Fibroblast of skin of left biceps (primary cell): Measurements from ENCODE around the gene UBD.

Experiments used
- DNase-seq, 2 experiments: peaks; one replicate each; pipeline ENCODE4 v3.0.0-alpha.2; 2013; ENCODE audit warnings: low read depth in 2 of 2

The UBD gene

DNA sequence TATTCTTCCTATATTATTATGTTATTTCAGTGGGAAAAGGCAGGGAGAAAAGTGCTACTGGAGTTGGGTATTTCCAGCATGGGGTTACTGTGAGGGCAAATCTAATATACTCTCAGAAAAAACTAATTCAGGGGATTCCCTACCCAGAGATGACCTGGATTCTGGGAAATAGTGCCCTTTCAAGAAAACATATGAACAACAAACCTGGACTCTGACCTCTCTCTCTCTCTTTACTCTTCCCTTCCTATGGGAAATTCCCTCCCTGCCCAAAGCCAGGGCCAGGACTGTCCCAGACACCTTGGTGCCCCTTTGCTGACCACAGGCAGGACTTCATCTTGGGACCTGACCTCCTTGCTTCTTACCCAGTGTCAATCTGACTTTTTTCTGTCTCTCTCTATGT lies 1.6 kb upstream of the UBD start:
- no peak for DNase-seq

DNA sequence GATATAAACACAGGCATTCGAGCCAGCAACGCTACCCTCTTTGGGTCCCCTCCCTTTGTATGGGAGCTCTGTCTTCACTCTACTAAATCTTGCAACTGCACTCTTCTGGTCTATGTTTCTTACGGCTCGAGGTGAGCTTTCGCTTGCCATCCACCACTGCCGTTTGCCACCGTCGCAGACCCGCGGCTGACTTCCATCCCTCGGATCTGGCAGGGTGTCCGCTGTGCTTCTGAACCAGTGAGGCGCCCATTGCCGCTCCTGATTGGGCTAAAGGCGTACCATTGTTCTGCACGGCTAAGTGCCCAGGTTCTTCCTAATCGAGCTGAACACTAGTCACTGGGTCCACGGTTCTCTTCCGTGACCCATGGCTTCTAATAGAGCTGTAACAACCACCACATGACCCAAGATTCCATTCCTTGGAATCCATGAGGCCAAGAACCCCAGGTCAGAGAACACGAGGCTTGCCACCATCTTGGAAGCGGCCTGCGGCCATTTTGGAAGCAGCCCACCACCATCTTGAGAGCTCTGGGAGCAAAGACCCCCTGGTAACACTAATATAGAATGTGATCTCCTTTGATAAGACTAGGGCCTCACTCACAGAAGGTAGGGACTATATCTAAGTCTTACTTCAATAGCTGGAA lies 973 bp downstream of the UBD start:
- DNase-seq, result no peak

DNA sequence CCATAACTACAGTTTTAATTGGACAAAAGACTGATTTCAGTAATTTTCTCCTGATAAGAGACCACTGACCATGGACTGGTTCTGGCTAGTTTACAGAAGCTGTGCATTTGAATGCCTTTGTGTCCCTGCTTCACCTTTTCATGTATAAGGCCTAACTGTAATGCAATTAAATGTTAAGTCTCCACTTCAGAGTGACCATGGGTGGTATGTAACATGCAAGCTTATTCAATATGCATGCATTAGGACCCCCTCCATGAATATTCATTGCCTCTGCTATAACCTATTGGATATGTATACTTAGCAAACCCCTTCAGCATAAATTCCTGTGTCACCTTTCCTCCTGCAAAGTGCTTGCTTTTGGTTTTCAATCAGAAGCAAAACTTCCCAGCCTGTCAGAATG lies 2.2 kb downstream of the UBD start:
- no peak for DNase-seq

DNA sequence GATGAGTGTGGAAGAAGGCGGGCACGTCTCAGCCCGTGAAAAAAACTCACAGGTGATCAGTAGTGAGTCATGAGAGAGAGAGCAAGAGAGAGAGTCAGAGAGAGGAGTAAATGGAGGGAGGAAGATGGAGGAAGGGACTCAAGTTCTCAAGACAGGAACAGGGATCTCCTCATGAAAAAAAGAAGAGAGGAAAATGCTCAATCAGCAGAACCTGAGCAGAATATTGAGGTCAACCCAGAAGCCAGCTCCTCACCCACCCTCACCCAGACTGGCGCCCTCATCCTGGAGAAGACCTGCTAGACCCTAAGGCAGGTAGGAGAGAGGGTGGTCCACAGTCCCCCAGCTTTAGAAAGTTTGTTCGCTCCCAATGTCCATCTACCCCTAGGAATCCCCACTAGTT lies 4.8 kb downstream of the UBD start:
- no peak for DNase-seq

DNA sequence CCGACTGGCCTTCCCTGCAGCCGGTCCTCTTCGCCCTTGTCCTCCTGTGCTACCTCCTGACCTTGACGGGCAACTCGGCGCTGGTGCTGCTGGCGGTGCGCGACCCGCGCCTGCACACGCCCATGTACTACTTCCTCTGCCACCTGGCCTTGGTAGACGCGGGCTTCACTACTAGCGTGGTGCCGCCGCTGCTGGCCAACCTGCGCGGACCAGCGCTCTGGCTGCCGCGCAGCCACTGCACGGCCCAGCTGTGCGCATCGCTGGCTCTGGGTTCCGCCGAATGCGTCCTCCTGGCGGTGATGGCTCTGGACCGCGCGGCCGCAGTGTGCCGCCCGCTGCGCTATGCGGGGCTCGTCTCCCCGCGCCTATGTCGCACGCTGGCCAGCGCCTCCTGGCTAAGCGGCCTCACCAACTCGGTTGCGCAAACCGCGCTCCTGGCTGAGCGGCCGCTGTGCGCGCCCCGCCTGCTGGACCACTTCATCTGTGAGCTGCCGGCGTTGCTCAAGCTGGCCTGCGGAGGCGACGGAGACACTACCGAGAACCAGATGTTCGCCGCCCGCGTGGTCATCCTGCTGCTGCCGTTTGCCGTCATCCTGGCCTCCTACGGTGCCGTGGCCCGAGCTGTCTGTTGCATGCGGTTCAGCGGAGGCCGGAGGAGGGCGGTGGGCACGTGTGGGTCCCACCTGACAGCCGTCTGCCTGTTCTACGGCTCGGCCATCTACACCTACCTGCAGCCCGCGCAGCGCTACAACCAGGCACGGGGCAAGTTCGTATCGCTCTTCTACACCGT lies 6.1 kb downstream of the UBD start:
- DNase-seq, result no peak

DNA sequence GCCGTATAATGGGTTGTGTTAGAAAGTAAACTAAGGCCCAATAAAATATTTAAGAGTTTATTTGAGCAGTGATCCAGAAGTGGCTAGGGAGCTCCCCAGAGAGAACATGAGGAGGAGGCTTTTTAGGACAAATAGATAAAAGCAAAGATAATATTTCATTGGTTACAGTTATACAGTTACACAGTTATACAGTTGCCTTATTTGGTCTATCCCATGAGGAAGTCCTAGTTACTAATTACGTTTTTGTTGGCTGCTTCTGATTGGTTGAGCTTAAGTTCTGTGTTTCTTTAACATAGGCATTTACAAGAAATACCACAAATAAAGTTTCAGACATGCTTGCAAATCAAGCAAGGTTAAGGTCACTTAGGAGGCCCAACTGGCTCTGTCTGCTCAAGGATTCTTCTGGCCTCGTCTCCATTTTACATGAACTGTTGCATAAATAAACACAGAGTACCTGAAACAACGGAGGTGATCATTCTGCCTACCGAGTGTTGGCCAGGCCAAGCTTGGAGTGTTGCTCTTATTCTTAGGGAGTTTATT lies 7.0 kb downstream of the UBD start:
- peak; percentile 2 to 6 for DNase-seq

DNA sequence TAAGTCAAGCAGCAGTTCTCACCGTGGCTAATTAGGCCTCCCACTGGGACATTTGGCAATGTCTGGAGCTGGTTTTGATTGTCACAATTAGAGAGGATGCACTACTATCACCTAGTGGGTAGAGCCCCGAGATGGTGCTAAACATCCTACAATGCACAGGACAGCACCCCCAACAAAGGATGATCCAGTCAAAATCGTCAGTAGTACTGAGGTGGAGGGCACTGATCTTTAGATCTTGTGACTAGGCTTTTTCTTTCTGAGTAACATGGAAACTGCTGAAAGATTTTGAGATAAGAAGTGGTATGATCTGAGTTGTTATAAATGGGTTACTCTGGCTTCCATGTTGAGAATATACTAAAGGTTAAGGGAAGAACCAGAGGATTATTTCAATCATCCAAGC lies 12.0 kb downstream of the UBD start:
- no peak for DNase-seq

DNA sequence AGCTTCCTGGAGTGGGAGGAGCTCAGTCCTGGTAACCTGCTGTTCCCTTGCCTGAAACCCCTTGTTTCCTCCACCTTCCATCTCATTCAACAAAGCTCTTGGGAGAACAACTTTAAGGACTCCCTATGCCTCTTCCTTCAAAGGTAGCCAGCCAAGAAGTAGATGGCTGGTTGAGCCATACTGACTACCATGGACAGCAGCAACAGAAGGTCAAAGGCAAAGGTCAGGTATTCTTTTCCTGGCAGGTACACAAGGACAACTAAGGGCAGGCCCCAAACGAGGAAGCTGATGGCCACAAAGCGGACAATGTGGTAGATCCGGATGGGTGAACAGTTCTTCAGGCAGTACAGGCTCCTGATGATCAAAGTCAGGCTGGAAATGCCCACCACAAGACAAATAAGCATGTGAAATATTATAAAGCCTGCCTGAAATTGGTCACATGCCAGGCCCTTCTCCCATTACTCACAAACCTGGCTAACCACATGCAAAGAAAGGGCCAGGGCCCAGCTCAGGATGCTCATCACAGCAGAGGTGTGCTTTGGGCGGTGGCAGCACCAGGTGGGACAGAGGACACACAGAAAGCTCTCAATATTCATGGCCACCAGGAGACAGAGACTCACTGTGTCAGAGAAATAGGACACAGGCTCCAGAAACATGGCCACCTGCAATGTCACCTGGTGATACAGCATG lies 21.7 kb downstream of the UBD start:
- DNase-seq, result no peak

DNA sequence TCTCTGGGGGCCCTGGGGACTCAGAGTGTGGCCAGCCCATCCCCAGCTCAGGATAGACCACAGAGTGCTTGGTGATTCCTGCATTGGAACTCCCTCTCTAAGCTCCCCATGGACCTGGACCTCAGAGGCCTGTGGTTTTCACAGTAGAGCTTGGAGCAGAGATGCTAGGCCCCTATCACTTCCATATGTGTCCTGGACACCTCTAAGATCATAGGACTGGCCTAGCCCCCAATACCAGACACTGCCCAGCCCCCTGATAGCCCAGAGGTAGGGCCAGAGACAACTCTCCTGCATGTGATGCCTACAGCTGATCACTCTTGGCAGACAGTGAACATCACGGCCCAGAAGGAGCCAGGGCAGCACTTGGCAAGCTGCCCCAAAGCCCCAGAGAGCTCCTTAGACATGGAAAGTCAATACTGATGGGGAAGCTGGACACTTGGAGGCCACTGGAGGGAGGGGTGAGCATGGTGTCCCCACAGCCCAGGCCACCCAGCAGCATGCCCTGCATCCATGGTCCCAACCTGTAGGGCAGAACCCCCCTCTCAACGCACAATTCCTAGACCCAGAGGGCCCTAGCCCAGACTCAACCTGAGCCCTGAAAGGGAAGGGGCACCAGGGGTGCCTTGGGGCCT lies 27.1 kb downstream of the UBD start:
- DNase-seq, result no peak

DNA sequence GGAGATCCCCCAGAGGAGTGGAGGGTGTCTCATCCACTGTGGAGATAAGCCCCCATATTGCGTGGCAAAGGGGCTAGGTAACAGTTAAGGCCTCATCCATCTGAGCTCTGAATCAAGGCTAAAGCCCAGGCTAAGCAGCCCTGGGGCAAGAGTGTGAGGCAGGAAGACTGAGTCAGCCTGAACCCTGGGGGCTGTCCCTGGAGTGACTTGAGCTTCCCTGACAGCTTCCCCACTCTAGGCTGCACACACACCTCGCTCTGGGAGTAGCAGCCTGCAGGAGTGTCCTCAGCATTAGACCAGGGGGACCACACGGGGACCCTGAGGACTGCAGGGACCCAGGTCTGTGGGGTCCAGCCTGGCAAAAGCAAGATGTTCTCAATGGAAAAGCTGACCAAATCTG lies 27.9 kb downstream of the UBD start:
- no peak for DNase-seq

DNA sequence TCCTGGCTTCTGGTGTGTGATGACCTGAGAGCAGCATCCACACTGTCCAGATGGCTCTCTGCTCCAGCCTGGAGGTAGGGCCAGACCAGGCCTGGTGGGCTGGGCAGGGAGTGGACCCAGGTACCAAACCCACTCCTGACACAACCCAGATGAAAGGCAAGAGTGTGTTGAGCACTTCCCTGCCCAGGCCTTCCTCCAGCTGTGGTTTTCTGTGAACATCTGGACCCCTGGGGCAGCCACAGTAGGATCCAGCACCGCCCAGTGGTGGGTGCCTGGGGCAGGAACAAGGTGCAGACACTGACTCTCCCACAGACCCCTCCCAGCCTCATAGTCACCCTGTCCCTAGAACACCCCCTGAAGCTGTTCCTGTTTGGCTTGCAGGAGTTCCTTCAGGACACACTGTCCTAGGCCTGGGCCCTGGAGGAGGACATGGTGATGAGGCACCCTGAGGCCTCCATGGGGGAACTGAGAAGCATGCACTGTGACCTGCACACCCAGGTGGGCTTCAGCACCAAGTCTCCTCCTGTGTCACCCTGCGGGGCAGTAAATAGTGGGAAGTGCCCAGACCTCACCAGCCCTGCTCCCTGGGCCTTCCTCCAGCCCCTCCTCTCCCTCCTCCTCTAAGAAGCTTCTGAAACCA lies 28.7 kb downstream of the UBD start:
- DNase-seq, result no peak

DNA sequence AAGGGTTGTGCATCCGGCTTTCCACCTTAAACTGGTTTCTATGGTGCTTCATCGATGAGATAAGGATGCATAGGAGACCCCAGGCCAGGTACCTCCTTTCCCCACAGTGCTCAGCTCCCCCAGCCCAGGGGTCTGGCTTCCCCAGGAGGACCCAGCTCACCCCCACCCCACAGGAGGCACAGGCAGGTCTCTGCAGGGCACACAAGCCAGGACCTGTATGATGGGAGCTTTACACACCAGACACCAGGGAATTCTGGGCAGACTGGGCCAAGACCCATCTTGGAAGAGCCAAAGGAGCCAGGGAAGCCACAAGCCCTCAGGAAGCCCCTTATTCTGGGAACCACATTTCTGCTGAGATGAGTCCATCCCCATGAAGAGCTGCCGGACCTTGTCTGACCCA lies 29.6 kb downstream of the UBD start:
- DNase-seq, result no peak

DNA sequence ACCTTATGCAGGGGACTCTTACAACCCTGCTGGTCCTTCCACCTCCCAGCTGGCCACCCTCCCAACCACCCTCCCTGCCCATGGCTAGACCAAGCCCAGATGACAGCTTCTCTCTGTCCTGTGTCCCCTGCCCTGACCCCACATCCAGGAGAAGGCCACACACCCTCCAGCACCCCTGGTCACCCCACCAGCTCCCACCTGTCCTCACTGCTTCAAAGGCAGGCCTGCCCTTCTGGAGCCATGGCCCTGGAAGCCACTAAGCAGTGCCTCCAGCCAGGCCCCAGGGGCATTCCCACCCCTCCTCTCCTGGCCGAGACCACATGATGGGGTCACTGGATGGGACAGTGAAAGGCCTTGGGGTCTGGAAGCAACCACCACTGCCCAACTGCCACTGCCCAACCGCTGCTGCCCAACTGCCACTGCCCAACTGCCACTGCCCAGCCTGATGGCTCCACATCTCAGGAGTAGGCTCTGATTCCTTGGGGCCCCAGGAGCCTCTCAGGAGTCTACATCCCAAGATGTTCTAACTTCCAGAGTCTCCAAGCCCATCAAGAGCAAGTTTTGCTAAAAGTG lies 30.5 kb downstream of the UBD start:
- DNase-seq, result no peak

DNA sequence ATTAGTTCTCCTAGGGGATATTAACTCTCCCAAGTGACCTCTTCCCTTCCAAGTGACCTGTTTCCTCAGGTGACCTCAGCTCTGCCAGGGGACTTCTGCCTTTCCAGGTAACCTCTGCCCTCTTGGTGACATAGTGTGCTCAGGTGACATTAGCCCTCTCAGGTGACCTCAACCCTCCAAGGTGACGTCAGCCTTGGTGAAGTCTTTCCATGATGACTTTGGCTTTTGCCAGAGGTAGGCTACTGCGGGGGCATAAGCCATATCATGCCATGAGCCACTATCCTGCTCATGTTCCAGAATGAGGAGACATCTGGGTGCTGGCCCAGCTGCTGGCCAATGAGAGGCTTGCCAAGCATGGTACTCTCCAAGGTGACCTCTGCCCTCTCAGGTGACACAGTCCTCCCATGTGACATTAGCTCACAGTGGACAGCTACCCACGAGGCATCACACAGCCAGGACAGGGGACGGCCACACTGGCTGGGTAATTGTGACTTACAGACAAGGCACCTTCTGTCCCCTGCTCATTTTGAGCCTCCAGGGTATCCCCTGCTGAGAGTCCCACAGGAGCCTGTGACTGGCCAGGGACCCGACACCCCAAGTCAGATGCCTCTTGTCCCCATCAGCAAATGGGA lies 31.1 kb downstream of the UBD start:
- no peak for DNase-seq

DNA sequence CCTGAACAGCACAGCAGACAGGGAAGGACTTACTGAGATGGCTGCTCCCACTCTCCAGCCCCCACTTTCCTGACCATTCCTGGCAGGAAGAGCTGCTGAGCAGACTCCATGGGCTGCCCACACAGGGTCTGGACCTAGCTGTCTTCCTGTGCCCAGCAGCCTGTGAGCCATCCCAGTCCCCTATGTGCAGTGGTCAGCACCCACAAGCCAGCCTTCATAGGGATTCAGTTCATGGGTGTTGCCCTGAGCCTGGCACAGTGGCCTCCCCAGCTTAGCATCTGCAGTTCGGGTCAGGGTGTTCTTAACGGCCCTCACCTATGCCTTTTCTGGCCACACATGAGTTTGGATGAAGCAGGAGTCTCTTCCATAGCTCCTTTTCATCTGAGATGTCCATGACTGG lies 32.0 kb downstream of the UBD start:
- DNase-seq, result no peak

DNA sequence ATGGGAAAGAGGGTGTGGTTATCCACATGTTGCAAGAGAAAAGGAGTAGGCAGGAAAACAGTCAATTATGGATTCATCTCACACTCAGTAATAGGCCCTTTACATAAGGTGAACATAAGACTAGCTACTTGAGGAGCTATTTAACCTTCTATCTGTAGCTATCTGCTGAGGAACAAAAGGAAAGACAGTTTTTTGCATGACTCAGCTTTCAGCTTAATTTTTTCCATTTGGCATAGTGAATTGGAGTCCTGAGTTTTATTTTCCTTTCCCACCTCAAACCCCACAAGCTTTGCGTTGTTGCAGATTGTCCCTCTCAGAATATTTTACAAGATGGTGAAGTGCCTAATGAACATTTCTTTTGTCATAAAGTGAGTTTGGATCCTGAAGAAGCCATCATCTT lies 32.4 kb downstream of the UBD start:
- no peak for DNase-seq

DNA sequence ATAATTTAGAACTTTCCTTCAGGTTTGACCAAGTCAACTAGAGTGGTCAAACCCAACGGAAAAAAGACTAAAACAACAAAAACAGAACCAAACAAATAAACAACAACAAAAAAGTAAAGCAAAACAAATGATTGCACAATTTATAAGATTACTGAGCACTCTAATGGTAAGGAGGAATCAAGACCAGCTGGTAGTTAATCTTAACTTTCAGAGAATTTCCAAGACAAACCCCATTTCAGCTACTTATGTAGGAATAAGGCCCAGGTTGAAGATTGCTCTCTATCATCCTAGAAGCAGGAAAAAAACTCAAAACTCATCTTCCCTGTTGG lies 34.3 kb downstream of the UBD start:
- no peak for DNase-seq

DNA sequence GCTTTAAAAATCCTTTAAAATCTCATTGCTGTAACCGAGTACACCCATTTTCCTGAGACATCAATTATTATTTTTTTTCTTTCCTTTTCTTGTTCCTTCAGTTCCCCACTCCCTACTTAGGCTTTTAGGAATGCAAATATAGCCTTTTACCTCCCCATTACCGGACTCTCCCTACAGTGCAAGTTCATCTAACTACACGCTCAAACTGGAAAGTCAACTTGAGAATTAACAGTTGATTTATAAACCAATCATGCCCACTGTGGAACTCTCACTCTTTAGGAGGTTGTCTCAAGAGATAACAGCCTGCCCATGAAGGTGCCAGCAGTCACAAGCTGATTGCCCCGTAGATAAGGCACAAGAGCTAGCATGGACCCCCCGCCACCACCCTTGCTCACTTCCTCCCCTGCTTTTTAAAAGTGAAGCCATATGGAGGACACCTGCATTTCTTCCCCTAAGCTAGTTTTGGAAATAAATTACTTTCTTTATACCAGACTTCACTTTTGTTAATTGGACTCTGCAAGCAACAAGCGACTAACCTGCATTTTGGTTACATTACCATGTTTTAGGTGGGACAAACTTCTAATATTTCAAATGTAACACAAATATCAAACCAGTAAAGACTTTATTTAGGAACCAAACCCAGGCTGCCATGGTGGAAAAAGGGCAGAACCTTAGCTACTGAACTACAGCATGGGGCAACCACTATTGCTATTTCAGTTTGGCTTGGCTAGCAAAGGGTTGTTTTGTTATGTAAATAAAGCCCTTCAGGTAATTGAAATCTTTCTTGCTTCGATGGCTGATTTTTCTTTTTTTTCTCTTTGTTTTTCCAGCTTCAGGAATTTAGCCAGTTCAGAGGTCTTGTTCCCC lies 34.9 kb downstream of the UBD start:
- DNase-seq, result no peak

DNA sequence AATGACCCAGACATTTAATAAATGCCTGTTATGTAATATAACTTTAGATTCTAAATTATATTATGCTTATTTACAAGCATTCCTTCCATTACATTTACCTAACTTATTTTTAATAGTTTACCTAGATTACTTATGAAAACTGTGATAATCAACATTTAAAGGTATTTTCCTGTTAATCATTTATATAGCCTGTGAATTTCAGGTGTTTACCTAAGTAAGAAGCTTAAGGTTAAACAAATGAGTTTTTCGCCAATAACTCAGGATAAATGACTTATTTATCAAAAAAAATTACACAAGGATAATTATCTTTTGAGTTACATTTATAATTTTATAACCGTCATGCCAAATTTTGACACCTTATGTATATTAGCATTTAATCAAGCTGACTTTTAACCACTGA lies 35.5 kb downstream of the UBD start:
- DNase-seq, result no peak

DNA sequence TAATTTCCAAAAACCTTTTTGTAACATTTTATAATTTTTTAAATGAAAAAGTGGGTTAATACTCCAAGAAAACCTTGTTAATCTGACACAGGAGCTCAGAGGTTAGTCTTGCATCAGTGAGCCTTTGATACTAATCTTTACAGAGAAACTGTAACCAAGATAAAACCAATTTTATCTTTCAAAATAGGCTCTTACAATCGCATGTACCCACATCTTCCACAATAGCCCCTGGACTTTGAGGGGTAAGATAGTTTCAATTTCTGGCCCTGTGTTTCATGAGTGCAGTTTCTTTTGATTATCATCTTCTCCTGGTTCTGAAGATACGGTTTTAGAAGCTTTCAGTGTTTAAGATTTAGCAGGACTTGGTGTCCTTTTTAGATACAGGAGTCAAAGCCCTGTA lies 37.3 kb downstream of the UBD start:
- no peak for DNase-seq
